OCI-LY1 (cell line): ENCODE data around the gene MGRN1.

Experiments
- EZH2 ChIP-seq: fragments of 200-600 bp; sonication (generic), shearing (Covaris generic); IDR thresholded peaks from 2 replicates; pipeline ENCODE4 v1.8.0; 2017; ENCODE audit warnings: borderline replicate concordance, mixed run types, mild to moderate bottlenecking, antibody characterized with exemption, low read length, moderate library complexity, mixed read lengths
- TF ChIP-seq, protein P1 (sequence below): fragments of 200-600 bp; sonication (generic), shearing (Covaris generic); IDR thresholded peaks from 2 replicates; pipeline ENCODE4 v1.5.1; 2017; ENCODE audit warnings: mild to moderate bottlenecking, antibody characterized with exemption, low read length, moderate library complexity, mixed read lengths

DNA sequence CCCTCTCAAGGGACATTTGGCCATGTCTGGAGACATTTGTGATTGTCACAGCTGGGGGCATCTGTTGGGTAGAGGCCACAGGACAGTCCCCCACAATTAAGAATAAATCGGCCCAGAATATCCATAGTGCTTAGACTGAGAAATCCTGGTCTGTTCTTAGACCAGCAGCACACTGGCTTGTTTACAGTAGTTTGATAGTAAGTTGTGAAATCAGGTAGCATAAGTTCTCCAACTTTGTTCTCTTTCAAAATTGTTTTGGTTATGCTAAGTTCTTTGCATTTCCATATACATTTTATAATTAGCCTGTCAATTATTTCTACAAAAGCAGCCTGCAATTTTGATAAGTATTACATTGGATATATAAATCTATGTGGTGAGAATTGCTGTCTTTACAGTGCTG, 6.8 kb downstream of the MGRN1 start:
- TF ChIP-seq, protein P1, sequence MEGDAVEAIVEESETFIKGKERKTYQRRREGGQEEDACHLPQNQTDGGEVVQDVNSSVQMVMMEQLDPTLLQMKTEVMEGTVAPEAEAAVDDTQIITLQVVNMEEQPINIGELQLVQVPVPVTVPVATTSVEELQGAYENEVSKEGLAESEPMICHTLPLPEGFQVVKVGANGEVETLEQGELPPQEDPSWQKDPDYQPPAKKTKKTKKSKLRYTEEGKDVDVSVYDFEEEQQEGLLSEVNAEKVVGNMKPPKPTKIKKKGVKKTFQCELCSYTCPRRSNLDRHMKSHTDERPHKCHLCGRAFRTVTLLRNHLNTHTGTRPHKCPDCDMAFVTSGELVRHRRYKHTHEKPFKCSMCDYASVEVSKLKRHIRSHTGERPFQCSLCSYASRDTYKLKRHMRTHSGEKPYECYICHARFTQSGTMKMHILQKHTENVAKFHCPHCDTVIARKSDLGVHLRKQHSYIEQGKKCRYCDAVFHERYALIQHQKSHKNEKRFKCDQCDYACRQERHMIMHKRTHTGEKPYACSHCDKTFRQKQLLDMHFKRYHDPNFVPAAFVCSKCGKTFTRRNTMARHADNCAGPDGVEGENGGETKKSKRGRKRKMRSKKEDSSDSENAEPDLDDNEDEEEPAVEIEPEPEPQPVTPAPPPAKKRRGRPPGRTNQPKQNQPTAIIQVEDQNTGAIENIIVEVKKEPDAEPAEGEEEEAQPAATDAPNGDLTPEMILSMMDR = no peak
- no peak for TF ChIP-seq EZH2
